CD4-positive, alpha-beta T cell treated with Interleukin-21 for 1 hour (primary cell): ENCODE results near the gene CCNY.
"Not testable (repeated sequence)": the region's sequence is repeated elsewhere in the genome, so short reads cannot be mapped to it uniquely, and the experiment has no call there.

Experiments used
- DNase-seq: peaks from one replicate; pipeline ENCODE4 v3.0.0-alpha.2; 2020

CCNY gene

GRCh38 chr10:35412003-35412723, 75.9 kb downstream of the CCNY start:
- DNase-seq: no peak

- DNase-seq: no peak
Measured at GRCh38 chr10:35412900-35413491, 76.7 kb downstream of the CCNY start.

GRCh38 chr10:35413985-35414861, 77.9 kb downstream of the CCNY start:
- DNase-seq: no peak

GRCh38 chr10:35415505-35415904, 79.2 kb downstream of the CCNY start:
- DNase-seq: no peak

- no peak for DNase-seq
Measured at GRCh38 chr10:35416619-35417312, 80.5 kb downstream of the CCNY start.

- no peak for DNase-seq
Measured at GRCh38 chr10:35417313-35417625, 81.0 kb downstream of the CCNY start.

GRCh38 chr10:35417795-35418194, 81.5 kb downstream of the CCNY start:
- DNase-seq: no peak

GRCh38 chr10:35418580-35418979, 82.3 kb downstream of the CCNY start:
- not testable (repeated sequence) for DNase-seq

- no peak for DNase-seq
Measured at GRCh38 chr10:35420044-35420443, 83.7 kb downstream of the CCNY start.

- no peak for DNase-seq
Measured at GRCh38 chr10:35420827-35421552, 84.7 kb downstream of the CCNY start.

GRCh38 chr10:35421553-35422178, 85.4 kb downstream of the CCNY start:
- no peak for DNase-seq

GRCh38 chr10:35422228-35422627, 85.9 kb downstream of the CCNY start:
- no peak for DNase-seq

- DNase-seq: no peak
Measured at GRCh38 chr10:35423505-35424306, 87.4 kb downstream of the CCNY start.

- no peak for DNase-seq
Measured at GRCh38 chr10:35424680-35425285, 88.5 kb downstream of the CCNY start.

- no peak for DNase-seq
Measured at GRCh38 chr10:35425595-35425994, 89.3 kb downstream of the CCNY start.

GRCh38 chr10:35426657-35427056, 90.3 kb downstream of the CCNY start:
- DNase-seq: no peak

- no peak for DNase-seq
Measured at GRCh38 chr10:35427543-35427942, 91.2 kb downstream of the CCNY start.

- DNase-seq: no peak
Measured at GRCh38 chr10:35428521-35428920, 92.2 kb downstream of the CCNY start.

- DNase-seq: no peak
Measured at GRCh38 chr10:35432781-35433338, 96.6 kb downstream of the CCNY start.

GRCh38 chr10:35433851-35434426, 97.6 kb downstream of the CCNY start:
- DNase-seq: no peak
